ENCODE results near the gene RBM39.
"Not testable (repeated sequence)": the region's sequence is repeated elsewhere in the genome, so short reads cannot be mapped to it uniquely, and the experiment has no call there.

Gene RBM39

GRCh38 chr20:35724321-35725230 lies 17.5 kb downstream of the RBM39 start:
- FAIRE-seq, result no peak

GRCh38 chr20:35723652-35724320 lies 18.3 kb downstream of the RBM39 start:
- not testable (repeated sequence) for FAIRE-seq

GRCh38 chr20:35723275-35723639 lies 18.8 kb downstream of the RBM39 start:
- not testable (repeated sequence) for FAIRE-seq

- no peak for FAIRE-seq
Measured at GRCh38 chr20:35721621-35722020, 20.4 kb downstream of the RBM39 start.

DNA sequence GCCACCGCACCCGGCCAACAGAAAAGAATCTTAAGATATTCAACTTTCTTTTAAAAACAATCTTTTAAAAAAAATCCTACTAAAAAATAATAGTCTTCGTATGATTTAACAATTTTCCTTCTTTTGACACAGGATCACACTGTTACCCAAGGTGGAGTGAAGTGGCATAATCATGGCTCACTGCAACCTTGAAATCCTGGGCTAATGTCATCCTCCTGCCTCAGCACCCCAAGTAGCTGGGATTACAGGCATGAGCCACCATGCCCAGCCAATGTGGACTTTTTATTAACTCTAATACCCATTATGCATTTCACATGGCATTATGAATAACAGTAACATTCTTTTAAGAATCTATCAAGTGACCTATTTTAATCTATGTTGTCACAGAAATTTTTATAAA lies 20.8 kb downstream of the RBM39 start:
- FAIRE-seq, result no peak

DNA sequence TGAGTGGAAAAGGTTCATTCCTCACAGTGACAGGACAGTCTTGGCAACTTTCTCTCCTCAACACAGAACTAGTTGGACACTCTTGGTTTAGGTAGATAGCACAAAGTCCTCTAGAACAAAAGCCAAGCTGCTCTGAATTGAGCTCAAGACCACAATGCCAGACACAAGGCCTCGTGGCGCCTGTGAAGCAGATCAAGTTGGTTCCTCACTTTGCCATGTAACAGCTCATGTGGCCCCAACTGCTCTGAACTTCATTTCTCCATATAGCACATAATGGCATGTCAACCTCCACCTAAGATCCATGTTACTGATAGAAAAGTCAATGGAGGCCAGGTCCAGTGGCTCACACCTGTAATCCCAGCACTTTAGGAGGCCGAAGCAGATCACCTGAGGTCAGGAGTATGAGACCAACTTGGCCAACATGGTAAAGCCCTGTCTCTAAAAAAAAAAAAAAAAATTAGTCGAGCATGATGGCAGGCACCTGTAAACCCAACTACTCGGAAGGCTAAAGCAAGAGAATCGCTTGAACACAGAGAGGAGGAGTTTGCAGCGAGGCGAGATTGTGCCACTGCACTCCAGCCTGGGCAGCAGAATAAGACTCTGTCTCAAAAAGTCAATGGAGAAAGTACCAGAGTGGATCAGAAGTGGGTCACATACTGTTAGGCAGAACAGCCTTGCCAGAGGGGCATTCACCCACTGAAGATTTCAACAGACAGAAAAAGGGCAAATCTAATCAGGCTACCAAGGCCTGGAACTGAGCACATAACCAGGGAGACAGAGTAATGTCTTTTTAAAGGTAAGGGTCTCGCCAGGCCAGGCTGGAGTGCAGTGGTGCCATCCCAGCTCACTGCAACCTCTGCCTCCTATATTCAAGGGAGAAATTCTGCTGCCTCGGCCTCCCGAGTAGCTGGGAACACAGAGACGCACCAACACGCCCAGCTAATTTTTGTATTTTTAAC lies 21.6 kb downstream of the RBM39 start:
- no peak for FAIRE-seq

GRCh38 chr20:35719717-35720116 lies 22.3 kb downstream of the RBM39 start:
- FAIRE-seq, result no peak

- no peak for FAIRE-seq
Measured at GRCh38 chr20:35718972-35719635, 23.0 kb downstream of the RBM39 start.

DNA sequence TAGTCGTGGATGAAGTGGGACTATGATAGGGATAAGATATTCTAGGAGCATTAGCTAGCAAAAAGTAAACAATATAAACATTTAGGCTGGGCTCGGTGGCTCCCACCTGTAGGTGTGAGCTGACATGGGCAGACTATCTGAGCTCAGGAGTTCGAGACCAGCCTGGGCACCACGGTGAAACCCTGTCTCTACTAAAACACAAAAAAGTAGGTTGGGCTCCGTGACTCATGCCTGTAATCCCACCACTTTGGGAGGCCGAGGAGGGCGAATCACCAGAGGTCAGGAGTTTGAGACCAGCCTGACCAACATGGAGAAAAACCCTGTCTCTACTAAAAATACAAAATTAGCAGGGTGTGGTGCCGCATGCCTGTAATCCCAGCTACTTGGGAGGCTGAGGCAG lies 23.7 kb downstream of the RBM39 start:
- FAIRE-seq, result not testable (repeated sequence)

DNA sequence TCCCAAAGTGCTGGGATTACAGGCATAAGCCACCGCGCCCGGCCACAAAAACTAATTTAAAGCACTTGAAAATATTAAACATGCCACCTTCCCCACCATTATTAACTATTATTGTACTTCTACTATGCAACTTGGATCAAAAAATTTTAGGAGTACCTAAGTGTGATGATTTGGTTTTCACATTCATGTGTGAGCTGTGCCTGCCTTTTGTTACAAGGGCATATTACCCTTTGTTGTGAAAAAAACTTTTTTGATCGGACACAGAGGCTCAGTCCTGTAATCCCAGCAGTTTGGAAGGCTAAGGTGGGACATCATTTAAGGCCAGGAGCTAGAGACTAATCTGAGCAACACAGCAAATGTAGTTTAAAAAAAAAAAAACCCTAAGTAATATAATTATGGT lies 25.7 kb downstream of the RBM39 start:
- no peak for FAIRE-seq

- FAIRE-seq, result no peak
Measured at GRCh38 chr20:35715652-35716051, 26.4 kb downstream of the RBM39 start.

DNA sequence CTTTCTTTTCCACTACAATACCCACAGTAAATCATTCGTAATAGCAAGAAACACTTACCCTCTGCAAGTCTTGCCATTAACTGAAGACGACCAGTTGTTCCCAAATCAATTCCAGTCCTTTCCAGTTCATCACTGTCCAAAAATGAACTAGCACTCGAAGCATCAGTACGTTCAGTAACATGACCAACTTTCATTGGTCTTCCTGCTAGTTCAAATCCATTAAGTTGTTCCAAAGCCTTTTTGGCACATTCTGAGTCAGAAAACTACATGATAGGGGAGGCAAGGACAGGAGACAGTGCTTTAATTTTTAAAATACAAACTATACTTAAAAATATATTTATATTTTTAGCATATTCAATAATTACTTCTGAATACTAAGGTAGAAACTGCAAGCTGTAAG lies 27.9 kb downstream of the RBM39 start:
- no peak for FAIRE-seq

- not testable (repeated sequence) for FAIRE-seq
Measured at GRCh38 chr20:35713120-35713519, 28.9 kb downstream of the RBM39 start.

DNA sequence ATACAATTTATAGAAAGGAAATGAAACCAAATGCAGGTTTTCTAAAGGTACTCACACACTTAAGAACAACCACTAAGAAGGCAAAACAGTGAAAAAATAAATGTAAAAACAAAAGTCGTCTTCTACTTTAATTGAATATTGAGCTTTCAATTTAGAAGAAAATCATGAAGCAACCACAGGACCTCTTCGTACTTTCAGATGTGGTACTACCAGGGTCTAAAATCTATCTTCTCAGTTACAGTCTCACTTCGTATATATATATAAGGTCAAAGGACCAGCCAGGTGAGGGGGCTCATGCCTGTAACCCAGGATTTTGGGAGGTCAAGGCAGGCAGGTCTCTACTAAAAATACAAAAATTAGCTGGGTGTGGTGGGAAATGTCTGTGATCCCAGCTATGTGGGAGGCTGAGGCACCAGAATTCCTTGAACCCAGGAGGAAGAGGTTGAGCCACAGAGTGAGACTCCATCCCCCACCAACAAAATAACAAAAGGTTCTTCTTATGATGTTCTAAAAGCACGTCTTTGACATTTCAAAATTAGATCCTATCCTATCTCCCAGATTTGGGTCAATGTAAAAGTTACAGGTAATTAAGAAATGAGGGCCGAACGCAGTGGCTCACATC lies 30.4 kb downstream of the RBM39 start:
- FAIRE-seq, result no peak

- no peak for FAIRE-seq
Measured at GRCh38 chr20:35710884-35711587, 31.0 kb downstream of the RBM39 start.

DNA sequence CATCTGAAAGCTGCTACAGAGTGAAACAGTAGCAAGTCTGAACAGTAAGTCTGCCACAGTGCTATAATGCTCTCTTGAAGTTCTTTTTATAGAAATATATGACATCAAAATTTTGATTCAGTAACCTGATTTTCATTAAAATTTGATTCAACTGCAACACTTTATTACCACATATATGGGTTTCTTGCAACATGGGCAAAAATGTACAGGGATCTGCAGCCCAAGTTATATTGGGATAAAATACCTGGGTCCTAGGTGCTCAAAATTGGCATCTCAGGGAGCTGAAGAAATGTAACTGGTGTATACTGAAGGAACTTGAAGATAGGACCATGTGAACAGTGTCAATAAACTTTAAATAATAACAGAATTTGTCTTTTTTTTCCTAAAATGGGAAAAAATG lies 32.0 kb downstream of the RBM39 start:
- no peak for FAIRE-seq

- no peak for FAIRE-seq
Measured at GRCh38 chr20:35709259-35709658, 32.8 kb downstream of the RBM39 start.

- FAIRE-seq, result no peak
Measured at GRCh38 chr20:35708502-35708901, 33.6 kb downstream of the RBM39 start.

- not testable (repeated sequence) for FAIRE-seq
Measured at GRCh38 chr20:35706591-35707529, 35.2 kb downstream of the RBM39 start.

DNA sequence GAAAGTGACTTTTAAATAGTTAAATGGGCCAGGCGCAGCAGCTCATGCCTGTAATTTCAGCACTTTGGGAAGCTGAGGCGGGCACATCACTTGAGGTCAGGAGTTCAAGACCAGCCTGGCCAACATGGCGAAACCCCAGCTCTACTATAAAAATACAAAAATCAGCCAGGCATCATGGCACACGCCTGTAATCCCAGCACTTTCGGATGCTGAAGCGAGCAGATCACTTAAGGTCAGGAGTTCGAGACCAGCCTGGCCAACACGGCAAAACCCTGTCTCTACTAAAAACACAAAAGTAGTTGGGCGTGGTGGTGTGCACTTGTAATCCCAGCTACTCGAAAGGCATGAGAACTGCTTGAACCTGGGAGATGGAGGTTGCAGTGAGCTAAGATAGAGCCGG lies 36.2 kb downstream of the RBM39 start:
- FAIRE-seq, result not testable (repeated sequence)
